Loucy (cell line): ENCODE data around the gene PLXNA2.

Experiments
- H2AFZ ChIP-seq: fragments of 200-600 bp; sonication (generic); 2 replicates; pipeline ENCODE4 v1.6.0; 2016; ENCODE audit warnings: antibody characterized with exemption, mild to moderate bottlenecking, low read length, moderate library complexity
- H3F3A ChIP-seq: fragments of 200-600 bp; 2 replicates; pipeline ENCODE4 v1.6.0; 2016; ENCODE audit warnings: antibody characterized with exemption, low read depth, mild to moderate bottlenecking
- H3K27me3 ChIP-seq: fragments of 200-600 bp; sonication (generic); 2 replicates; pipeline ENCODE4 v1.6.1; 2014; ENCODE audit warnings: low read length, mild to moderate bottlenecking; ENCODE audit not compliant: insufficient read depth, poor library complexity, severe bottlenecking
- H3K36me3 ChIP-seq: fragments of 200-600 bp; sonication (generic); 2 replicates; pipeline ENCODE4 v1.6.1; 2016; ENCODE audit warnings: low read length; ENCODE audit not compliant: insufficient read depth
- H3K4me1 ChIP-seq: fragments of 200-600 bp; sonication (generic); 2 replicates; pipeline ENCODE4 v1.5.1; 2014; ENCODE audit warnings: low read length, mild to moderate bottlenecking; ENCODE audit not compliant: insufficient read depth, poor library complexity, severe bottlenecking
- H3K4me2 ChIP-seq: fragments of 200-600 bp; sonication (generic); 2 replicates; pipeline ENCODE4 v1.6.0; 2014; ENCODE audit warnings: antibody characterized with exemption, low read length, low read depth, mild to moderate bottlenecking; ENCODE audit not compliant: poor library complexity, severe bottlenecking
- H3K4me3 ChIP-seq: fragments of 200-600 bp; sonication (generic); 2 replicates; pipeline ENCODE4 v1.5.1; 2014; ENCODE audit warnings: low read length, mild to moderate bottlenecking, mixed read lengths; ENCODE audit not compliant: poor library complexity, severe bottlenecking
- H3K79me2 ChIP-seq: fragments of 200-600 bp; sonication (generic); 2 replicates; pipeline ENCODE4 v1.6.1; 2014; ENCODE audit warnings: low read length; ENCODE audit not compliant: insufficient read depth
- H3K9ac ChIP-seq: fragments of 200-600 bp; sonication (generic); 2 replicates; pipeline ENCODE4 v1.6.0; 2014; ENCODE audit warnings: mild to moderate bottlenecking, low read depth, low read length, moderate library complexity; ENCODE audit not compliant: poor library complexity, severe bottlenecking
- H3K9me2 ChIP-seq: fragments of 200-600 bp; sonication (generic); replicated peaks from 2 replicates; pipeline ENCODE4 v1.6.1; 2016; ENCODE audit warnings: low read depth, low read length, mixed read lengths
- H3K9me3 ChIP-seq: fragments of 200-600 bp; sonication (generic); 2 replicates; pipeline ENCODE4 v1.6.1; 2014; ENCODE audit warnings: mild to moderate bottlenecking, antibody characterized with exemption, low read length, low read depth; ENCODE audit not compliant: insufficient read depth
- H4K20me1 ChIP-seq: fragments of 200-600 bp; sonication (generic); 2 replicates; pipeline ENCODE4 v1.6.0; 2014; ENCODE audit warnings: antibody characterized with exemption, low read length, mild to moderate bottlenecking; ENCODE audit not compliant: insufficient read depth, poor library complexity, severe bottlenecking
- EZH2phosphoT487 ChIP-seq: fragments of 200-600 bp; IDR thresholded peaks from 2 replicates; pipeline ENCODE4 v1.6.1; 2018; ENCODE audit warnings: antibody characterized with exemption, mild to moderate bottlenecking, moderate library complexity, borderline replicate concordance
- TF ChIP-seq, protein P1 (sequence below): fragments of 200-600 bp; sonication (generic); conservative IDR thresholded peaks from 2 replicates; pipeline ENCODE4 v1.5.1; 2014; ENCODE audit warnings: mild to moderate bottlenecking, antibody characterized with exemption, low read length

PLXNA2 gene

GRCh38 chr1:208261874-208262273 lies 17.7 kb upstream of the PLXNA2 start:
- no peaks in the 10 kb centered on the region for H3K79me2 ChIP-seq
- no peak for TF ChIP-seq EZH2phosphoT487
- TF ChIP-seq, protein P1, sequence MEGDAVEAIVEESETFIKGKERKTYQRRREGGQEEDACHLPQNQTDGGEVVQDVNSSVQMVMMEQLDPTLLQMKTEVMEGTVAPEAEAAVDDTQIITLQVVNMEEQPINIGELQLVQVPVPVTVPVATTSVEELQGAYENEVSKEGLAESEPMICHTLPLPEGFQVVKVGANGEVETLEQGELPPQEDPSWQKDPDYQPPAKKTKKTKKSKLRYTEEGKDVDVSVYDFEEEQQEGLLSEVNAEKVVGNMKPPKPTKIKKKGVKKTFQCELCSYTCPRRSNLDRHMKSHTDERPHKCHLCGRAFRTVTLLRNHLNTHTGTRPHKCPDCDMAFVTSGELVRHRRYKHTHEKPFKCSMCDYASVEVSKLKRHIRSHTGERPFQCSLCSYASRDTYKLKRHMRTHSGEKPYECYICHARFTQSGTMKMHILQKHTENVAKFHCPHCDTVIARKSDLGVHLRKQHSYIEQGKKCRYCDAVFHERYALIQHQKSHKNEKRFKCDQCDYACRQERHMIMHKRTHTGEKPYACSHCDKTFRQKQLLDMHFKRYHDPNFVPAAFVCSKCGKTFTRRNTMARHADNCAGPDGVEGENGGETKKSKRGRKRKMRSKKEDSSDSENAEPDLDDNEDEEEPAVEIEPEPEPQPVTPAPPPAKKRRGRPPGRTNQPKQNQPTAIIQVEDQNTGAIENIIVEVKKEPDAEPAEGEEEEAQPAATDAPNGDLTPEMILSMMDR = no peak
- no peak overlapping the region for H3K9ac ChIP-seq
- no peak overlapping the region for H3K4me3 ChIP-seq
- no peaks in the 10 kb centered on the region for H3K9me2 ChIP-seq
- peaks cover 11% of the 10 kb centered on the region for H3K27me3 ChIP-seq
- H3F3A ChIP-seq = no peaks in the 10 kb centered on the region
- no peaks in the 10 kb centered on the region for H3K9me3 ChIP-seq
- no peaks in the 10 kb centered on the region for H3K36me3 ChIP-seq
- no peaks in the 10 kb centered on the region for H3K4me1 ChIP-seq
- no peak overlapping the region for H3K4me2 ChIP-seq
- no peaks in the 10 kb centered on the region for H4K20me1 ChIP-seq
- H2AFZ ChIP-seq = no peak overlapping the region

DNA sequence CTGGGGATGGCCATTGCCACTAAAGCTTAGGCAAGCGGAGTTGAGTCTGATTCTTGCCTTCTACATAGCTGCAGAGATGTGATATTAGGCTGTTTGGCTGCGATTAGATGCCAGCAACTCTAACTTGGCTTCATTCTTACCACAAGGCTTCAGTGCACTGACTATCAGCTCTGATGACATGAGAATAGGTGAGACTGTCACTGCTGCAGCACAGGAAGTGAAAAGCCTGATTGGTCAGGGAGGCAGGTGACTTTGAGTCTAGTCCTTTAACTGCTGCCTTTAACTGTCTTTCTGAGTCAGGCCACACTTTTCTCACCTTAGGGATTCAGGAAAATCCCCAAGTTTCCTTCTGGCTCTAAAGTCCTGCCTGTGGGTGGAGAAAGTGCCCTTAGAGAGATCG lies 14.1 kb upstream of the PLXNA2 start:
- Histone ChIP-seq H3K9me3 (no peaks in the 10 kb centered on the region), H4K20me1 (no peaks in the 10 kb centered on the region), H3K27me3 (peaks cover 7% of the 10 kb centered on the region), H3K9ac (no peak overlapping the region), H3K36me3 (no peaks in the 10 kb centered on the region), H3K4me1 (no peaks in the 10 kb centered on the region), H3K9me2 (no peaks in the 10 kb centered on the region), H3F3A (no peaks in the 10 kb centered on the region), H3K79me2 (no peaks in the 10 kb centered on the region), H2AFZ (no peak overlapping the region), H3K4me2 (no peak overlapping the region), H3K4me3 (no peak overlapping the region)
- TF ChIP-seq, protein P1 = no peak

DNA sequence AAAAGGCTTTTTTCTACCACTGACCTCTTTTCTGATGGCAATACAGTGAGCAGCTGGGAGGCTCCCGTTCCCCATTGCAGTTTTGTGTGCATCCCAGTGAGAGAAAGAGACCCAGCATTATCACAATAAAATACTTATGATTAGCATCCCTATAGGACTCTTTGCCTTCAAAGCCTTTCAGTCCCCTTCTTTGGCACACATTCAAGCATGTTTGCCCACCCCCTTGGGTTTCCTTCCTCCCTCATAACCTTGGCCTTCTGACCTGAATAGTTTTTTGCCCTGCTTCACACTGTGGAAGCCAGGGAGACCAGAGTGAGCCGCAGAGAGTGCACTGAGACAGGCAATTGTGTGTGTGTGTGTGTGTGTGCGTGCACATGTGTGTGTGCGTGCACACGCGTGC lies 13.2 kb upstream of the PLXNA2 start:
- no peak overlapping the region for H2AFZ ChIP-seq
- H3K36me3 ChIP-seq = no peaks in the 10 kb centered on the region
- H3K9me3 ChIP-seq = no peaks in the 10 kb centered on the region
- H3K9ac ChIP-seq = no peak overlapping the region
- no peaks in the 10 kb centered on the region for H3K79me2 ChIP-seq
- H3F3A ChIP-seq = no peaks in the 10 kb centered on the region
- TF ChIP-seq, protein P1 = no peak
- no peak for TF ChIP-seq EZH2phosphoT487
- H4K20me1 ChIP-seq = no peaks in the 10 kb centered on the region
- no peaks in the 10 kb centered on the region for H3K9me2 ChIP-seq
- H3K4me2 ChIP-seq = no peak overlapping the region
- no peaks in the 10 kb centered on the region for H3K4me1 ChIP-seq
- peaks cover 7% of the 10 kb centered on the region for H3K27me3 ChIP-seq
- no peak overlapping the region for H3K4me3 ChIP-seq
